ENCODE measurements around the gene TNFRSF11A.

Gene TNFRSF11A

GRCh38 chr18:62324917-62325805 lies at the start of gene TNFRSF11A:
TSS of gene TNFRSF11A (plus strand) at chr18:62325310. CDS start at chr18:62325353, 43 bp downstream.
- DNase-seq (ENCODE audit: low spot score): peak; percentile 27

- DNase-seq (ENCODE audit: low spot score): no peak
Observed at GRCh38 chr18:62277045-62277444, 48.1 kb upstream of the TNFRSF11A start.

GRCh38 chr18:62279561-62279960 lies 45.5 kb upstream of the TNFRSF11A start:
- DNase-seq (ENCODE audit: low spot score): no peak

- no peak for DNase-seq (ENCODE audit: low spot score)
Observed at GRCh38 chr18:62280058-62280457, 45.1 kb upstream of the TNFRSF11A start.

GRCh38 chr18:62280786-62281185 lies 44.3 kb upstream of the TNFRSF11A start:
- no peak for DNase-seq (ENCODE audit: low spot score)

GRCh38 chr18:62281684-62282083 lies 43.4 kb upstream of the TNFRSF11A start:
- DNase-seq (ENCODE audit: low spot score): peak; percentile 9

GRCh38 chr18:62282188-62282629 lies 42.9 kb upstream of the TNFRSF11A start:
- DNase-seq (ENCODE audit: low spot score): peak; percentile 12

- no peak for DNase-seq (ENCODE audit: low spot score)
Observed at GRCh38 chr18:62284637-62285036, 40.5 kb upstream of the TNFRSF11A start.

DNA sequence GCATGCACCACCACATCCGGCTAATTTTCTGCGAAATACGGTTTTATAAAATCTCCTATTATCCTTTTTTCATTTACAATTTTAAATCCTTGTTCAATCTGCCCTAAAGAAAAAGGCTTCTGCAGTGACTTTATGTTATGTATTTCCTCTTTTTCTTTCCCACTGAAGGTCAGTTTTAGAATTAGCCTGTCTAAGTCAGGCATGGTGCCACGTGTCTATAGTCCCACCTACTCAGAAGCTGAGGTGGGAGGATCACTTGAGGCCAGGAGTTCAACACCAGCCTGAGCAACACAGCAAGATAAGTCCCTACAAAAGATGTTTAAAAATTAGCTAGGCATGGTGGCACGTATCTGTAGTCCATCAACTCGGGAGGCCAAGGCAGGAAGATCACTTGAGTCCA lies 39.8 kb upstream of the TNFRSF11A start:
- DNase-seq (ENCODE audit: low spot score): no peak

DNA sequence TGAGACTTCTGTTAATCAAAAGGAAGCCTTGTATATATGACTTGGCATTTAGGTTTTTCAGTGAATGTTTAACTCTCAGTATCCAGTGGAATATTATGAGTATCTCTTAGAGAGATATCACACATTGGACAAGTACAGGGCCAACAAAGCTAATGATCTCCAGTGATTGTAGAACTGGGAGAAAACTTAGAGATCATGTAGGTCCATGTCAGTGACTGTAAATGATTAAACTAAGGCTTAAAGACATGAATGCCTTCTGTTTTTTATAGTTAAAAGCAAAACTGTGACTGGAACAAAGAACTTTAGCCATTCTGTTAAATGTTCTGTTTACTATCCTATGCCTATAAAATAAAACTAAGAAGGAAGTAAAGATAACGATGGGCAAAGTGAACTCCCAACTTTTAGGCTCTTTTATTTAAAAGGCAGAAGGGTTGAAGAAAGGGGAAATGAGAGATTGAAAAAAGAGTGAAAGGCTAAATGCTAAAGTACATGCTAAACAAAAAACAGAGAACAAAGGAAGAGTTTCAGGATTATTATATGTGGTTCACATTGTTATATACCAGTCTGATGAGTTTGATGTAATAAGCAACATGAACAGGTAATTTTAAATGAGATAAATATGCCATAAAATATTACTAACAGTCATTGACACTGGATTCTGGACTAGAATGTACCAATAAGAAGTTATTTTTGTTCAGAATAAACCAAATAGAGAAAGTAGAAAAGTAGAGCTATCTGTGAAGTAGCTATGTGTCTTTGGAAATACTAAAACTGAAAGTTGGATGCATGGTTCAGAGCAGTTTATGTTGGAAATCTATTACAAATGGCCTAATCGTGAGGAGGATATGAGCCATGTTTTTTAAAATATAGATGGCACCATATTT lies 37.1 kb upstream of the TNFRSF11A start:
- DNase-seq (ENCODE audit: low spot score): no peak

DNA sequence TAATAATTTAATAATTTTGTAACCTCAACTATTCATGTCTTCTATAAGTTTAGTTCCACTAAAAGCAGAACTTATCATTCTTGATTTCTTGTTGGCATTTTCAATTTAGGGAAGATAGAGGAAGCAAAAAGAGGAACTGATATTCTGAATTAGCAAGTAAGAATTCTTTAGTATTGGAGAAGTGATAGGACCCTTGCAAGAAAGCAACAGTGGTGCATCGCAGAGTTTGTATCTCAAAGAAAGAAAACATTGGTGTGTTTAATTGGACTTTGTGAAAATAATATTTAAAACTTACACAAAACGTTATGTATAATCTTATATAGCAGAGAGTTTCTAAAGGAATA lies 36.5 kb upstream of the TNFRSF11A start:
- no peak for DNase-seq (ENCODE audit: low spot score)

DNA sequence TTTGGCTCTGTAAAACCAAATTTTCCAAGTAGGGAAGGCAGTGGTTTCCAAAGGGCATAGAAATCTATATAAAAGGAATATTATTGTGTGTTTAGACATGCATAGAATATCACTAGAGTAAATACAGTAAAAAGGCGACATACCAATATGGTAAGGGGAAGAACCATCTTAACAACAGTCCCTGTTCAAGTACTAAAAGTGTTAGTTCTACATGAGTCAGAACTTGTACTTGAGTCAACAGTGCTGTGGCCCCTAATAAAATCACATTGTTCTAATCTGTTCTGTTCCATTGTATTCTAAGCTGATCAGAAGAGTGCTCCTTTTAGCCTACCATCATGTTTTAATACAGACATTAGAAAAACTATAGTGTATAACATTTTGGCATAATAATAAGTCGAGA lies 36.1 kb upstream of the TNFRSF11A start:
- DNase-seq (ENCODE audit: low spot score): no peak

- DNase-seq (ENCODE audit: low spot score): no peak
Observed at GRCh38 chr18:62294073-62294472, 31.0 kb upstream of the TNFRSF11A start.

DNA sequence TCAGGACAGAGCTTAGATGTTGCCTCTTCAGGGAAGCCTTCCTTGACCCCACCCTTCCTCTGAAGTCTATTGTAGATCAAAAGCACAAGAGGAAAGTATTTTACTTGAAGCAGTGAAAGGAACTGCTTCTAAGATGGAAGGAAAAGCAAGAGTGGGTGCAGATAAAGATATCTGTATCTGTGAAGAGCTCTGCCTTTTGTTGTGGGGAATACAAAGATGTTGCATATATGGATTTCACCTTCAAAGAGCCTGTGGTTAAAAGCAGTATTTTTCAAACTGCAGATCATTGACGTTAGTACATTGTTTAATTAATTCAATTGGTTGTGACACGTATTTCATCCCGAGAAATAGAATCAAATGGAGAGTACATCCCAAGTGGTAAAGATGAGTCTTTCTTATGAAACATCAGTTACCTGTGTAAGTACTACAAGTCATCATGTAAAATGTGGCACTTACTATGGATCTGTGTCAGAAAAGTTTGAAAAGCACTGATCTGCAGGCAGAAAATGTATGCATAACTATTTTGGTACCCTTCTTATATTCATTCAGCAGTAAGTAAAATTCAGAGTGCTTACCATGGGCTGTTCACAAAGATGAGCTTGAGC lies 24.6 kb upstream of the TNFRSF11A start:
- no peak for DNase-seq (ENCODE audit: low spot score)

GRCh38 chr18:62301322-62301721 lies 23.8 kb upstream of the TNFRSF11A start:
- DNase-seq (ENCODE audit: low spot score): no peak

DNA sequence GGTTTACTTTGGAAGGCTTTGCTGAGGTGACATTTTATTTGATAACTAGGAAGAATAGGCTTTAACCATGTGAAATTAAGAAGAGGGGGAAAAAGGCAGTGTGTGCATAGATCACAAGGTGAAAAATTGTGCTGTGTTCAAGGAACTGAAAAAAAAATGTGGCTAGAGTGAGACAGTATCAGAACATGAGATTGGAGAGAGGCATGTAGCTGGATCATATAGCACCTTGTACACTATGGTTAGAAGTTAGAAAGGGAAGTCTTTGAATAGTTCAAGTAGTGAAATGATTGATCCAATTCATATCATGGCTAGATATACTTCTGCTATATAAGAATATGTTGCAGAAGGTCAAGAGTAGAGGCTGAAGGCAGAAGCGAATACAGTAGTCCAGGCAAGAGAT lies 12.3 kb upstream of the TNFRSF11A start:
- no peak for DNase-seq (ENCODE audit: low spot score)

DNA sequence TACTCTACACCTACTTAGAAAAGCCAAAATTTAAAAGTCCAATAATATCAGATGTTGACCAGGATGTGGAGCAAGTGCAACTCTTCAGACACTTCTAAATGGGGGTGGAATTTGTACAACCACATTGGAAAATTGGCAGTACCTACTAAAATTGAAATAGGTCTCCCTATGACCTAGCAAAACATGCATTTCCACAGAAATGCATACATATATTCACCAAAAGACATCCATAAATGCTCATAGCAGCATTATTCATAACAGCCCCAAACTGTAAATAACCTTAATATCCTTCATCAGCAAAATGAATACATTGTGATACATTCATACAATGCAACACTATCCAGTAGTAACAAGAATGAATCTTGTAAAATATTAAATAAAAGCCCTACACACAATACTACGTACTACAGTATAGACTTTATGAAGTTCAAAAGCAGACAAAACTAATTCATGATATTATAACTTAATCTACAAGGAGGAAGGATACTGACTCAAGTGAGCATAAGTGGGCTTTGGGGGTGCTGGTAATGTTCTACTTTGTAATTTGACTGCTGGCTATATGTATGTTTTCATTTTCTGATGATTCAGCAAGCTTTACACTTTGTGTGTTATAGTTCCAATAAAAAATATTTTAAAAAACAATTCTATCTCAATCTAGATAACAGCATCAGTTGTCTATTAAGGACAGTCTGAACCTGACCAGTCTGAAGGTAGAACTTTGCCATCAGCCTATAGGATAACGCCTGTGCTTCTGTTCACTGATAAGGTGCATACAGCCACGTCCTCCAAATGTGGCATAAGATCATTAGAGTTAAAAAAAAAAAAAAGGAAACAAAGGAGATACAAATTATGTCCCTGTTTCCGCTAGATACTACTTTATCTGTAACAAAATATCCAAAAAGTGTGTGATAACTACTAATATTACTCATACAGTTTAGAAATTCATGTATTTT lies 6.6 kb upstream of the TNFRSF11A start:
- DNase-seq (ENCODE audit: low spot score): no peak

GRCh38 chr18:62321201-62321600 lies 3.9 kb upstream of the TNFRSF11A start:
- no peak for DNase-seq (ENCODE audit: low spot score)

DNA sequence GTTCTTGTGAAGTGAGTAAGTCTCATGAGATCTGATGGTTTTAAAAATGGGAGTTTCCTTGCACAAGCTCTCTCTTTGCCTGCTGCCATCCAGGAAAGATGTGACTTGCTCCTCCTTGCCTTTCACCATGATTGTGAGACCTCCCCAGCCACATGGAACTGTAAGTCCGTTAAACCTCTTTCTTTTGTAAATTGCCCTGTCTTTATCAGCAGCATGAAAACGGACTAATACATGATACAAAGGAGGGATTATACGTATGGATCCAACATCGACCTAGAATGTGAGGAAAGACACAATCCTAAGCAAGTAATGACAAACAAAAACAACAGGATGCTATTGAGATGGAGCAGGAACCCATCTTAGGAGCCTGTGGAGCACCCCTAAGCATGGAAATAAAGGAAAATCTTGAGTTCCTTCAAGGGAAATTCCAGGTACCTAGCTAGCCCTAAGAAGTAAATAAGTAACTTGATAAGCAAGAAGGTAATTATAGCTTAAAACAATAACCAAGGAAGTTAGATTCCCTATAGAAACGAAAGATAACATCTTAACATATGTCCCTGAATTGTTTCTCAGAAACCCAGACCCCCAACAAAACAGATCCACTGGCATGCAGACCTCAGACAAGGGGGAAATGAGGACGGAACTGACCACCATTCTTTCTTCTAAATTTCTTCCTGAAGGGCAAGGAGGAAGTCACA lies 1.5 kb upstream of the TNFRSF11A start:
- no peak for DNase-seq (ENCODE audit: low spot score)

GRCh38 chr18:62324181-62324828 lies 805 bp upstream of the TNFRSF11A start:
- no peak for DNase-seq (ENCODE audit: low spot score)
